ENCODE results near the gene OR13C3. TPM values are rescaled to one million over a fixed set of nuclear protein-coding genes. Genes with fewer than 3 reads are reported as not detected.

OR13C3 gene
- total RNA-seq, 1 donor from 2014 or later = not detected

Other genes starting within 250 kb of the OR13C3 start
- gene OR13F1, start 32.6 kb downstream of the OR13C3 start, total RNA-seq = not detected
- not detected for gene OR13C4, start 9.6 kb downstream of the OR13C3 start, total RNA-seq
- gene OR13C8, start 32.3 kb upstream of the OR13C3 start, total RNA-seq = not detected
- not detected for gene OR13C5, start 62.6 kb upstream of the OR13C3 start, total RNA-seq
- gene OR13C2, start 68.8 kb upstream of the OR13C3 start, total RNA-seq = not detected
- gene OR13C9, start 81.3 kb upstream of the OR13C3 start, total RNA-seq = not detected
- not detected for gene OR13D1, start 157.7 kb upstream of the OR13C3 start, total RNA-seq
- 29.9 TPM for gene NIPSNAP3A, start 210.8 kb upstream of the OR13C3 start, total RNA-seq
- 4.1 TPM for gene NIPSNAP3B, start 227.3 kb upstream of the OR13C3 start, total RNA-seq

Measured in ureter (tissue), 1 donor.